HG03097 (cell line): ENCODE measurements around the gene PISD.

ENCODE experiments used
- ATAC-seq: cut with Tn5 transposase; IDR thresholded peaks from one replicate; pipeline ENCODE4 v1.9.1; 2021; ENCODE audit not compliant: unreplicated experiment, low FRiP score

The PISD gene

DNA sequence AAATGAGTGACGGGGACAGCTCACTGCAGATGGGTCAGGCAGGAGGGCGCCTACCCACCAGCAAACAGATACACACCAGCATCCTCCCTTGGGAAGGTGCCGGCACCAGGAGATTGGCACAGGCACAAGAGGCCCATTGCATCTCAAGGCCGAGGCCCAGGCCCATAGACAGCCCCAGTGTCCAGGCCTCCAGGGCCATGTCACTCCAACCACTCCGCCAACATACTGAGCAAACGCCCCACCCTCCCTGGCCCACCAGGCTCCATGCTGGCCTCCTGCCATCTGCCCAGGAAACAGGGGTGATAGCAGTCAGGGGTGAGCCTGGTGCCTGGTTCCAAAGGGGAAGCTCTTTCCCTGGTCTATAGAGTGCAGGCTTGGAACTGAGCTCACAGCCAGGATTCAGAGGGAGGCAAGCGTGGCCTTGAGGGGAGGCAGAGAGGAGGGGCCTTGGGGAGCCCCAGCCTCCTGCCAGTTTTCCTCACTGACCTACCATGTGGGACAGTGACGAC is 34.7 kb downstream of the PISD start:
- no peak for ATAC-seq

DNA sequence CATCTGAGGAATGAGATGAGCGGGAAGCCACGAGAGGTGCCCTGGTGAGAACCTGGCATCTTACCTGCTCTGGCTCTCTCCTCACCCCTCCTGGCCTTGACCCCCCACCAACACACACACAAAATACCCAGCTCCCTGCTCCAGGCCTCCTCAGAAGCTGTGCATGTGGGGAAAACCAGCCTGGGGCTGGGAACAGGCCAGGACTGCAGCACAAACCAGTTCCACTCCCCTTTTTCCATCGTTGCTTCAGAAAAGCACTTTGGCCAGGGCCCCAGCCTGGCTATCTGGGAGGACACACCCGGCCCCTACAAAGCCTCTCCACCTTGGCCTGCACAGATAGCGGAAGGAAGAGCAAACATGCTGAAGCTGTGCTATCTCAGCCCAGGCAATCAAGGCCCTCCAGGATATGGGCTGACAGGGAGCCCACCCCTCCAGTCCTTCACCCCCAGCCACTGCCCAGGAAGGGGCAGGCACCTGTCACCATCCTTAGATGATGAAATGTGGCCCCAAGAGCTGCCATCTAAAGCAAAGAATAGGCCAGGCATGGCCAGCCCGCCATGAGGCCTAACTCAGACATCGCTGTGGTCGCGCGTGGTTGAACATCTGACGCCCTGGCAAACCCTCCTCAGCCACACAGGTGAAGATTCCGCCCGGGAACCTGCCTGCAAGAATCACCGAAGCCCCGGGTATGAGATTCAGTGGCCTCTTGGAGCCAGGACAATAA is 35.4 kb downstream of the PISD start:
- no peak for ATAC-seq

DNA sequence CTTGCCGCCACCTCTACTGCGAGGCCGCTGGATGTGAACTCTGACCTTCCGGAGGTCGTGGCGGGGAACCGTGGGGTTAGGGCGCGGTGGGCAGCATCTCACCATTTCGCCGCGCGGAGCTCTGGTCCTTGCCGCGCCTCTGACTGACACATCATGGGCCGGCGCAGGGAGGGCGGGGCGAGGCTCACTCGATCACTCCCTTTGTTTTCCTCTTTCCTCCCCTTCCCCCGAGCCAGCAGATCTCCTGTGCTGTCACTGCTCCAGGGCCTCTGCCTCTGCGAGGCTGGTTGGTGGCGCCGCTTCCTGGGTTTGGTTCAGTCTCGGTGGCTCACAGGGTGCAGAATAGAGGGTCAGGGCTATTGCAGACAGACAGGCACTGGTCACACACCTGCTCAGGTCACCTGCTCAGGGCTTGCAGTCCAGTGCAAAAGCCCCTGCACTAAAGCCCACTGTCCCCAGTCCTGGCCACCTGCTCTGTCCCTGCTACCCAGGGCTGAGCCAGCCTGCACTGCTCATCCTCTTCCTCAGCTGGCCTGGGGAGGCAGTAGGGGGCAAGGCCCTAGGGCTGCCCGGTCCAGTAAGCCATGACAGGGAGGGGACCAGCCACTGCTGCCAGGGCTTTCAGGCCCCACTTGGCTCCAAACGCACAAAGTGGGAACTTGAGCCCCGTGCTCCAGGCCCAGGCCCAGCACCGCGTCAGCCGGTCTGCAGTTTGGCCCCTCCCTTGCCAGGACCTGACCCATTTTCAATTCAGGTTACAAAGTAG is 36.2 kb downstream of the PISD start:
- ATAC-seq: no peak

DNA sequence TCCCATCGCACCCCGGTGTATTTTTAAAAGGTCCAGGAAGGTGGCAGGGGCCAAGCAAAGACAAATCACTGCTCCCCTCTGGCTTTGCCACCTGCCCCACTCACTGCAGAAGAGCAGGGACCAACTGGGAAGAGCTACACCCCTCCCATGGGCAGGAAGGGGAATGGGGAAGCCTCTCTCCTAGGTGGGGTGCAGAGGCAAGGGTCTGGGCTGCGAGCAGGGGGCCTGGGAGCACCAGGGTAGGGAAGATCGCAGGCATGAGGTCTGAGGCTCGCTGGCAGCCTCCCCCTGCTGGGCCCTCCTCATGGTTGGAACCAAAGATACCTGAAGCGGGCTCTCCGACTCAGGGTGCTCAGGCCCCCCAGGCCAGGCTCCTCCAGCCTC is 36.8 kb downstream of the PISD start:
- ATAC-seq: no peak

DNA sequence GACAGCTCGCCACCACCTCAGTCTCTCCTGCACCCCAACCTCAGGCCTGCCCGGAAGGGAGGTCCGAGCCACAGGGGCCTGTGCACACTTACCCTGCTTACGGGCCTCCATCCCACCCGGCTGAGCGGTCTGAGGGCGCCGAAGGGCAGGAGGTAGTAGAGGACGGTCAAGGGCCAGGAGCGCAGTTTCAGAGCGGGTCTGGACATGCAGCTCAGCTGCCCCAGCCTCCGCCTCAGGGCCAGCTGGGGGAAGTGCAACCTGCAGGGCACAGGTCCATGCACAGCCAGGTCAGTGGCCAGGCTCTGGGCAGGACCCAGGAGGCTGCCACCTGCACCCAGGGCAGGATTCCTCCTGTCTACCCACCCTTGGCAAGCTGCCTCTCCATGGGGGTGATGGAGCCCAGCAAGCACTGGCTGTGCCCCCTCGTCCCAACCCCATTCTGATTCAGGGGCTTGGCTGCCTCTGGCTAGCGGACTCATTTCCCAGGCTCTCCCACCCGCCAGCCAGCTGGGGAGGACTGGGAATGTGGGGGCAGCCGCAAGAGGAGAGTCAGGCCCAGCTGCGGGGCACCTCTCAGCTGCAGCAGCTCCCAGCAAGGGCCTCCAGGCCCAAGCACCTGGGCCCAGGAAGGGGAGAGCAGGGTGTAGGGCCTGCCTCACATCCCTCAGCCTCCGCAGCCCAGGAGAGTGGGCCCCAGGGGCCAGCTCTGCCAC is 38.3 kb downstream of the PISD start:
- ATAC-seq: no peak

DNA sequence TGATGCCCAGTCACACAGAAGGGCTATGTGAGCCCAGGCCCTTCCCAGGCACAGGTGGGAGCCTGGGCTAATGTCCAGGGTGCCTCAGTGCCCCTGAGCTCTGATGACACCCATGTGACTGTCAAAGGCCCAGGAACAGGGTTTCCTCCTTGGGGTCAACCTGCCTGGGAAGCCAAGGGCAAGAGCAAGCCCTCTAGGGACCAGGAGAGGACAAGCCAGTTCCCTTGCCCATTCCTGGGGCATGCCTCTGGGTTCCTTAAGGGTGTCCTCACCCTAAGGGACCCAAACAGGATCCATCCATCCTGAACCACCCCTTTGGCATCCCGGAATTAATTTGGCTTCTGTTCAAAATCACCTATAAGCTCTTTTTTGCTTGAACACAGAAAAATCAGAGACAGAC is 39.0 kb downstream of the PISD start:
- no peak for ATAC-seq

DNA sequence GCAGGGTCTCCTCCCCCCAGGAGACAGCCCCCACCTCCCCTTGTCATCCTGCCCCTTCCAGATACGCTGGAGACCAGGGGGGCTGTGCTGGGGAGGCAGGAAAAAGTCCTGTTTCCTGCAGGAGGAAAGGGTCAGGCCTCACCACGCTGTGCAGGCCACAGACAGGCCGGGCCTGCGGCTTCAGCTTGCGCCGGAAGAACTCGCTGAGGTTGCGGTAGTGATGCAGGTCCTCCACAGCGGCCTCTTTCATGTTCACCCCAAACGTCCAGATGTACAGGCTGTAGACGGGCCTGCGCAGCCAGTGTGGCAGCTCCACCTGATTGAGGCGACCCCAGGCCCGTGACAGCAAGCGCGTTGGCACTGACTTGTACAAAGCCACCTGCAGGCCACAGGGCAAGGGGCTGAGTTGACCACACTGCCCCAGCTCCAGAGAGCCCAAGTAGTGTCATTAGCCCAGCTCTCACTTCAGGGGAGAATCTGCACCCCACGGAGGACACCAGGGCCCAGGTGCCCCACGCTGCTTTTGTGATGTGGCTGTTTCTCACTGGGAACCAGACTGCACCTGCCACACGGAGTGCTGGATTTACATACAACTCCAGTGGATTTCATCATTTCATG is 40.4 kb downstream of the PISD start:
- ATAC-seq: no peak

DNA sequence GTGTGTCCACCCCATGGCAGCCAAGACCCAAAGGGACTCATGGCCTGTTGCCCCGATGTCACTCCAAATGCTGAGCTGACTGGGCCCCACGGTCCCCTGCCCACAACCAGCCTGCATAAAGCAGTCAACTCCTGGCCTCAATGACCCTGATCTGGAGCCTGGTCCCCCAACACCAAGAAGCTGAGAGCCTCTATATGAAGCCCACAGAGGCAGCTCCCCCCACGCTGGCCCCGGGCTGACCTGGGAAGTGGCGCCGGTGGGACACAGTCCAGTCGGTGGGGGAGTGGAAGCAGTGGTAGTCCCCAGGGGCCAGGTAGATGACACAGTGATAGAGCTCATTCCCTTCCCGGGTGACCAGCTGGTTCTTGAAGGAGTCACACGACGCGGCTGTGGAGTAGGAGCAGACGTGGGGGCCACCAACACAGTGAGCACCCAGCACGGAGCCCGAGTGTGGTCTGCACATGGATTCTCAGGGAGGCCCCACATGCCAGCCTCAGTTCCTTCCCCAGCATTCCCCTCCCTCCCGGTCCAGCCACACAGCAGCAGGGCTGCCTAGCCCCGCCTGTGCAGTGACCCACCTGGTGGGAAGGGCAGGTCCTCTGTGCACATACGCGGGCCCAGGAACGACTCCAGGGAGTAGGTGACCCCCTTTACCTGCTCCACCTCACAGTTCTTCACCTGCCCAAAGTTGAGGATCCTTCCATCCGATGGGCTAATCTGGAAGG is 41.1 kb downstream of the PISD start:
- ATAC-seq: no peak

DNA sequence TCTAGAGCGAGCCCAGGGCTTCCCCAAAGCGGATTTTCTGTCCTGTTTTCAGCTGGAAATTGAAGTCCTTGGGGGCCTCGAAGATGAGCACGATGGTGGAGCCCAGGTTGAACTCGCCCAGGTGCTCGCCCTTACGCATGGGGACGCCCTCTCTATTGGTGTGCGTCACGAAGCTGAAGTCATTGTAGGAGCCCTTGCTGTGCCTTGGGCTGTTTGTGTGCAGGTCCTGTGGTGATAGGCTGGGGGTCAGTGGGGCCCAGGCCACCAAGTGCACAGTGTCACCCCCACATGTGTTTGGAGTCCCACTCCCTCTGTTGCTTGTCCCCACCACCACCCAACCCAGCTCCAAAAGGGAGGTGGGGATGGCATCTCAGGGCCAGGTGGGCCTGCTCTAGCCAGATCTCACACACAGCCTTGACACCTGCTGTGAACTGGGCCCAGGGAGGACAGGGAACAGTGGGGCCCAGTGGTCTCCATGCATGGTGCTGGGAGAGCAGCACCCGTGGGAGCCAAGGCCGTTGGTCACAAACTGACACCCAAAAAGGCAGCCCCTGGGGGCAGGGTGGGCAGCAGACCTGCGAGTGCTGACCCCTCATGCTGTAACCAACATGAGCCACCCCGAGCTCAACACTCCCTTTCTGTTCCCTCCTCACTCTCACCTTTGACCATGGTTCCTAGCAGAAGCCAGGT is 42.3 kb downstream of the PISD start:
- no peak for ATAC-seq

DNA sequence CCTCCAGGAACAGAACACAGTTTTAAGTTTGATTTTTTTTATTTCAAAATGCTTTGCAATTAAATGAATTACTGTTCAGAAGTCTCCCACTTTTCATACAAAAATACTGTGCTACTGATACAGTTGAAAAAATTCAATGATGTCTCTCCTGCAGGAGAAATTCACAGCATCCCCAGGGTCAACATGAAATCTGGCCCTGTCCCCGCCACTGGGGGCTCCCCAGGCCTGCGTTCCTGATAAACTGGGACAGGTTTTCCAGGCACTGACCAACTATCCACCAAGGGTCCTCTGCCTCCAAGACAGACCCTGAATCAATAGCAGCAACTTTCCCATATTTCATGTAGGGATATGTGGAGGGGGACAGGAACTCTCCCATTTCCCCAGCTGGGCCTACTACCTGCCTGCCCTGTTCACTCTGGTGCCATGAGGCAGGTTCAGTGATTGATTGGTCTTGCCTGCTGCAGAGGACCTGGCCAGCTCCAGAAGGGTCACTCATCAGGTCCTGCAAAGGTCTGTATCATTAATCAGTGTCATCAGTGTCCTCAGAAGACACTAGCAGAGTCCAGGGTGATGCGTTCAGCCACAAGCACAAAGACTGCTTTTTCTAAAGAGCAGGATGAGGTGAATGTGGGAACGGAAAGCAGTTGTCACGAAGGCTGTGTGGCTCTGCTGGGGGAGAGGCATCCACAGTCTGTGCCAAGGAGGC is 43.4 kb downstream of the PISD start:
- ATAC-seq: no peak

DNA sequence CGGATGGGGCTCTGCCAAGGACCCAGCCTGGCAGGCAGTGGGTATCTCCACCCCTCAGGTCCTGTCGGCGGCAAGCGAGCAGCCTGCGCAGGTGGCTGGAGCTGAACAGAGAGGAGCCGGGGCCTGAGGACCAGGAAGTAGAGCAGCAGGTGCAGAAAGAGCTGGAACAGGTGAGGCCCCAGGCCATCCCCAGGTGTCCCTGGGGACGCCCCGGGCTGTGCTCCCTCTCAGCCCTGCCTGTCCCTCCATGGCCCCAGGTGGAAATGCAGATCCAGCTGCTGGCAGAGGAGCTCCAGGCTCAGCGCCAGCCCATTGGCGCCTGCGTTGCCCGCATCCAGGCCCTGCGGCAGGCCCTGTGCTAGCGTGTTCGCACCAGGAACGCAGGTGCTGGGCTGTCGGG is 44.0 kb downstream of the PISD start:
- ATAC-seq: no peak

DNA sequence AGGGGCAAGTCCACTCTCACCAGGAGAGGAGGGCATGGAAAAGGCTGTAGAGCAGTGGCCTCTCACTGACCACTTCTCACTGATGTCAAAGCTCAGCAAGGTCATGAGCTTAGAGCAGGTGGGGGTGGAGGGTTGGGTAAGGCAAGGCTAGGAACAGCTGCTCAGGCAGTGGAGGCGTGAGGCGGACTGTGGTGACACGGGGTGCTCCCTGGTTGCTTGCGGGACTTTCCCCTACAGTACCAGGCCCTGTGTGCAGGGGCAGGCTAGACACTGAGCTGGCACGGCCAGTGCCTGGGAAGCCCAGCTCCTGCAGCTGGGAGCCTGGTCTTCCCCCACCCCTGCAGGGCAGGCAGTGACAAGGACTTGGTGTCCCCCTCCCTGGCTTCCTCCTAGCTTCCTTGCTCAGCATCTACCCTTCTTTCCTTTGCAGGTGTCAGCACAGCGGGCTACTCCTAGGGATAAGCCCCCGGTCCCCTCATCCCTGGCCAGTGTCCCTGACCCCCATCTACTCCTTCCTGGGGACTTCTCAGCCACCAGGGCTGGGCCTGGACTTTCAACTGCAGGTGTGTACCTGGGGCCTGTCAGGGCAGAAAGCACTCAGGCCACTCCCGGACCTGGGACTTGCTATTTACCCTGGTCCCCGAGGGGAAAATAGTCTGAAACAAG is 45.6 kb downstream of the PISD start:
- no peak for ATAC-seq

DNA sequence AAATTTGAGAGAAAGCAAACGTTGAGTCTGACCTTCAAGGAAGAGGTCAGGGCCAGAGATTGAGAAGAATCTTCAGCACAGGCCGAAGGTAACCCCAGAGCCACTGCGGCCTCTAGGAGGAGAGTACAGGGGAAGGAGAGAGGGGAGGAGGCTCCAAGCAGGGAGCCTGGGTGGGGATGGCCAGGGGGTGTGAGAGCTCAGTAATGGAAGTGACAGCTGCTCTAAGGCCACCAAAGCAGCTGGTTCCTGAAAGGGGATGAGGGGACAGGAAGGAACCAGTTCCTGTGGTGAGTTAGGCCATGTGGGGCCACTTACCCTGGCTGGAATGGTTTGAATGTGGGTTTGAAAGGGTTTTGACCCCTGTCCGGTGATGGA is 46.1 kb downstream of the PISD start:
- no peak for ATAC-seq

DNA sequence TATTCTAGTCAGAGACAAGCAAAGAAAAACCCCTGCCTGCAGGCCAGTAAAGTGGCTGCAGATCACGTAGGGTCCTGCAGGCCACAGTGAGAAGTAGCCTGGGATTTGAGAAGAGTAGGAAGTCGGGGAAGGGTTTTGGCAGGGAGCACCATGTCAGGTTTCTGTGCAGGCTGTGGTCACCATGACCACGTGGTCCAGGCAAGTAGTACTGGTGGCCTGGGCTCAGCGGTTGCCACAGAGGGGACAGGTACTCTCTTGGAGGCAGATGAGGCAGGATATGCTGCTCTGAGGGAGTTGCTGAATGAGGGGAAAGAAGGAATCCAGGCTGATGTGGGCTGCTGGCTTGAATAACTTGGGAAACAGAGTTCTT is 46.5 kb downstream of the PISD start:
- no peak for ATAC-seq

DNA sequence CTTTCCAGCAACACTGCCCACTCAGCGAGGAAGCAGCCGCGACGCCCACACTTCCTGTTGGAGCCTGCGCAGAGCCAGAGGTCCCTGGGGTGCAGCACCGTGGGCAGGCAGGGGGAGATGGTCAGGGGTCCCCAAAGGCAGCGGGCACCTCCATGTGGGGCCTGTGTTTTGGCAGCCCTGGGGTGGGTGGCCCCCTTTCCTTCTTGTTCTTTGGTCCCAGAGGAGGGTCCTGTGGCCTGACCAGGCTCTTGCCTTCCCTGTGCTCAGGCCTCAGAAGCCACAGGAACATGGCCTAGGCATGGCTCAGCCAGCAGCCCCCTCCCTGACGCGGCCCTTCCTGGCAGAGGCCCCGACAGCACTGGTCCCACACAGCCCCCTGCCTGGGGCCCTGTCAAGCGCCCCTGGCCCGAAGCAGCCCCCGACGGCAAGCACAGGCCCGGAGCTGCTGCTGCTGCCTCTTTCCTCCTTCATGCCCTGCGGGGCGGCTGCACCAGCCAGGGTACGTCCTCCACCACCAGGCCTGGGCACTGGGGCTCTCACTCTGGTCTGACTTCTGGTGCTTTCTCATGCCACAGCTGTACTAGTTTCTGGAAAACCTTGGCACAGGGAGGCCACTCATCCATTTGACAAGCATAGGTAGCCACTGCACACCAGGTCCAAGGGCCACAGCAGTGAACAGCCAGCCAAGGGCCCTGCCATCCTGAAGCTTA is 47.1 kb downstream of the PISD start:
- ATAC-seq: no peak

DNA sequence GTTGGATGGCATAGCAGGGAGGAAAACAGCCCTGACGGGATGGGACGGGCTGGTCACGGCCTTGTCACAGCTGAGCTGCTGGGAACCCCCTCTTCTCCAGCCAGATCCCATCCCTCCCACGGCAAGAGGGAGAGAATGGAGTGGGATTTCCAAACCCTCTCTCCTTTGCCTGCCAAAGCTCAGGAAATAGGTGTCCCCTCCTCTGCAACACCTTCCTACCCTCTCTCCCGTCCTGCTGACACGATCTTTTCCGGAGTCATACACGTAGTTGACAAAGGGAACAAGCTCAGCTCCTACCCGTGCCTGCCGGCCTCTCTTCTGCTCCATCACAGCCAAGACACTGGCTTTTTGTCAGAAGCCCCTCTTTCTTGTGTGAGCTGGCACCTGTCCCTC is 48.1 kb downstream of the PISD start:
- ATAC-seq: no peak

DNA sequence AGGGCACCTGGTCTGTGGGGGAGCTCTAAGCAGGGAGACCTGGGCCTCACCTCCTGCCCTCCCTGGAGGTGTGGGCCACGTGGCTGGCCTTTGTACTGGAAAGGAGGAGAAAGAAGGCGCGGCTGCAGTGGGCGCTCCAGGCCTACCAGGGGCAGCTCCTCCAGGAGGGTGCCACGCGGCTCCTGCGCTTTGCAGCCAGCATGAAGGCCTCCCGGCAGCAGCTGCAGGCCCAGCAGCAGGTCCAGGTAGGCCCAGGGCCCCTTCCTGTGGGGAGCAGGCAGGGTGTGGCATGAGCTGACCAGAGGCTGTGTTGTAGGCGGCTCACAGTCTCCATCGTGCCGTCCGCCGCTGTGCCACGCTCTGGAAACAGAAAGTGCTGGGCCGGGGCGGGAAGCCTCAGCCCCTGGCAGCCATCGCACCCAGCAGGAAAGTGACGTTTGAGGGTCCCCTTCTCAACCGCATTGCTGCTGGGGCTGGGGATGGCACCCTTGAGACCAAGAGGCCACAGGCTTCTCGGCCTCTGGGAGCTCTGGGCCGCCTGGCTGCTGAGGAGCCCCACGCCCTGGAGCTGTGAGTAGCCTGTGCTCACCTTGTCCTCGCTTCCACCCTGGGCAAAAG is 48.6 kb downstream of the PISD start:
- ATAC-seq: no peak

DNA sequence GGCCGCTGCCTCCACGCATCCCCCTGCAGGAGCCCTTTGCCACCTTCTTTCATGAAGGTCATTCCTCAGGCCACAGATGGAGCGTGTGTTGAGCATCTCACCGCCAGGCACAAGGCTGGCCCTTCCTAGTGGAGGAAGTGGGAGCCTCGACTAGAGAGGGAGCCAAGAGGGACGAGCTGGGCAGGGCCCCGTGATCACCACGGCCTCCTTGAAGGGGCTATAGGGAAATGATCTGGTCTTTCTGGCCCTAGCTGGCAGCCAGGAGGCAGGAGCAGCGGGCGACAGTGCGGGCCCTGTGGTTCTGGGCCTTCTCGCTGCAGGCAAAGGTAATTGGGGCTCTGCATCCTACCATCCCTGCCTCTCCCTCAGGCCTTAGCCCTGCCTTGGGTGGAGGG is 49.1 kb downstream of the PISD start:
- ATAC-seq: no peak
